ENCODE results near the gene EPHA3.

The EPHA3 gene

GRCh38 chr3:89107461-89108290, at the start of gene EPHA3:
Gene EPHA3 (plus strand): TSS chr3:89107621. CDS start chr3:89107749, 128 bp downstream.
- DNase-seq: peak; percentile 52

GRCh38 chr3:89058371-89058770, 49.0 kb upstream of the EPHA3 start:
- DNase-seq: no peak

GRCh38 chr3:89059211-89059925, 48.1 kb upstream of the EPHA3 start:
- DNase-seq: no peak

- no peak for DNase-seq
Measured at GRCh38 chr3:89061259-89061658, 46.2 kb upstream of the EPHA3 start.

GRCh38 chr3:89067736-89068135, 39.7 kb upstream of the EPHA3 start:
- DNase-seq: no peak

- no peak for DNase-seq
Measured at GRCh38 chr3:89072642-89073041, 34.8 kb upstream of the EPHA3 start.

- no peak for DNase-seq
Measured at GRCh38 chr3:89079944-89080343, 27.5 kb upstream of the EPHA3 start.

- DNase-seq: no peak
Measured at GRCh38 chr3:89087851-89088250, 19.6 kb upstream of the EPHA3 start.

- no peak for DNase-seq
Measured at GRCh38 chr3:89098173-89098572, 9.2 kb upstream of the EPHA3 start.

- peak; percentile 61 for DNase-seq
Measured at GRCh38 chr3:89098964-89099585, 8.3 kb upstream of the EPHA3 start.

GRCh38 chr3:89101251-89101650, 6.2 kb upstream of the EPHA3 start:
- DNase-seq: no peak

GRCh38 chr3:89101921-89102320, 5.5 kb upstream of the EPHA3 start:
- no peak for DNase-seq

- no peak for DNase-seq
Measured at GRCh38 chr3:89104499-89104898, 2.9 kb upstream of the EPHA3 start.

GRCh38 chr3:89105503-89105902, 1.9 kb upstream of the EPHA3 start:
- no peak for DNase-seq

- DNase-seq: no peak
Measured at GRCh38 chr3:89108291-89108550, 800 bp downstream of the EPHA3 start.

GRCh38 chr3:89113344-89113743, 5.9 kb downstream of the EPHA3 start:
- DNase-seq: no peak

- peak; percentile 41 for DNase-seq
Measured at GRCh38 chr3:89113893-89114840, 6.7 kb downstream of the EPHA3 start.

GRCh38 chr3:89114841-89115223, 7.4 kb downstream of the EPHA3 start:
- no peak for DNase-seq

- DNase-seq: no peak
Measured at GRCh38 chr3:89116476-89116875, 9.1 kb downstream of the EPHA3 start.

GRCh38 chr3:89138048-89138447, 30.6 kb downstream of the EPHA3 start:
- DNase-seq: no peak

- no peak for DNase-seq
Measured at GRCh38 chr3:89139870-89140269, 32.4 kb downstream of the EPHA3 start.

GRCh38 chr3:89144080-89144479, 36.7 kb downstream of the EPHA3 start:
- no peak for DNase-seq

- DNase-seq: no peak
Measured at GRCh38 chr3:89145995-89146394, 38.6 kb downstream of the EPHA3 start.
